Parietal lobe (tissue), 1 donor: ENCODE measurements around the gene PATE2. TPM values are rescaled to one million over a fixed set of nuclear protein-coding genes. Genes with fewer than 3 reads are reported as not detected.

Experiments used
- total RNA-seq: library from RNA; depleted of rRNA; stranded (reverse); fragments of >200 nt; gene quantifications from one replicate; pipeline ENCODE4 v1.2.3, GENCODE V29; 2014

Gene PATE2
- total RNA-seq: 1.9 TPM

GRCh38 chr11:125778728-125779127, at the start of gene PATE2:
PATE2 (minus strand) TSS chr11:125778828; CDS start chr11:125778773, 55 bp downstream.

GRCh38 chr11:125787827-125788226, 9.2 kb upstream of the PATE2 start, which contains the start of gene PATE3:
PATE3 (plus strand) TSS chr11:125788127; CDS start chr11:125788152, 25 bp downstream.

GRCh38 chr11:125745979-125746378, 32.6 kb downstream of the PATE2 start, which contains the start of gene PATE1:
PATE1 (plus strand) TSS chr11:125746279; CDS start chr11:125746305, 26 bp downstream.

Other genes starting within 250 kb of the PATE2 start
- 84.8 TPM for gene EI24, start 209.4 kb downstream of the PATE2 start, total RNA-seq
- gene STT3A, start 186.0 kb downstream of the PATE2 start, total RNA-seq: 59.2 TPM
- 17.2 TPM for gene CHEK1, start 153.7 kb downstream of the PATE2 start, total RNA-seq
- 0.31 TPM for gene ACRV1, start 98.0 kb downstream of the PATE2 start, total RNA-seq
- gene PATE1, start 32.5 kb downstream of the PATE2 start, total RNA-seq: not detected
- gene PATE3, start 9.3 kb upstream of the PATE2 start, total RNA-seq: not detected
- not detected for gene PATE4, start 54.5 kb upstream of the PATE2 start, total RNA-seq
- 9.7 TPM for gene HYLS1, start 108.8 kb upstream of the PATE2 start, total RNA-seq
- 9.4 TPM for gene PUS3, start 124.4 kb upstream of the PATE2 start, total RNA-seq
- gene DDX25, start 125.7 kb upstream of the PATE2 start, total RNA-seq: 23.2 TPM
- not detected for gene VSIG10L2, start 167.2 kb upstream of the PATE2 start, total RNA-seq